ENCODE measurements around the gene LAMP1. TPM values are rescaled to one million over a fixed set of nuclear protein-coding genes. Genes with fewer than 3 reads are reported as not detected.

Gene LAMP1
- total and polyA plus RNA-seq, 2 of the 4 experiments (the other 2 are of a cell fraction), result 60.6 to 229 TPM

GRCh38 chr13:113304121-113304520 is 7.1 kb downstream of the LAMP1 start:
- H3K56ac ChIP-seq (ENCODE audit: extremely low read depth, insufficient read depth, low read length), result no peak overlapping the region
- H3K4me3 ChIP-seq (ENCODE audit: insufficient read depth, low read depth, low read length), result no peak overlapping the region
- no peaks in the 10 kb centered on the region for H3K9me3 ChIP-seq (ENCODE audit: control insufficient read depth, insufficient read depth, low read length)
- dilution Hi-C loops (cut with HindIII; ENCODE audit: low sequenced_read_pairs, unreplicated experiment), result no loop called here
- ChIA-PET POLR2A (ENCODE audit: unreplicated experiment) (no interaction called here), CTCF (no interaction called here)
- H3K27ac ChIP-seq (ENCODE audit: insufficient read depth, low read length), result no peak overlapping the region
- H2BK20ac ChIP-seq (ENCODE audit: low read depth, low read length), result no peak overlapping the region
- no peak overlapping the region for H4K91ac ChIP-seq (ENCODE audit: insufficient read depth, low read depth, low read length)
- H2AK9ac ChIP-seq (replicated peaks; ENCODE audit: low read depth, low read length, poor library complexity), result no peak overlapping the region
- no peak for TF ChIP-seq CHD1 (IDR thresholded peaks at IDR 0.05; ENCODE audit: low read depth, low read length)
- no peak for TF ChIP-seq BHLHE40 (IDR thresholded peaks at IDR 0.05; ENCODE audit: low read depth, low read length)
- TF ChIP-seq CTCF (conservative IDR thresholded peaks at IDR 0.05; ENCODE audit: low read depth, low read length), result no peak
- no peak for TF ChIP-seq RCOR1 (IDR thresholded peaks at IDR 0.05; ENCODE audit: insufficient replicate concordance, low read length)
- no peak for TF ChIP-seq MAZ (IDR thresholded peaks at IDR 0.05; ENCODE audit: borderline replicate concordance, low read depth, low read length)
- TF ChIP-seq CEBPB (IDR thresholded peaks at IDR 0.05; ENCODE audit: low read depth, low read length), result no peak
- no peak for TF ChIP-seq FOS (IDR thresholded peaks at IDR 0.05; ENCODE audit: low read depth, low read length)
- TF ChIP-seq RFX5 (IDR thresholded peaks at IDR 0.05; ENCODE audit: low read depth, low read length), result no peak
- no peak for TF ChIP-seq RAD21 (IDR thresholded peaks at IDR 0.05; ENCODE audit: low read length)
- H2BK5ac ChIP-seq (ENCODE audit: low read depth, low read length, poor library complexity, severe bottlenecking), result no peak overlapping the region
- intact Hi-C loops (cut with micrococcal nuclease), result no loop called here
- no peaks in the 10 kb centered on the region for H3K27me3 ChIP-seq (ENCODE audit: control insufficient read depth, insufficient read depth, low read length)
- no peak overlapping the region for H4K5ac ChIP-seq (ENCODE audit: low read depth, low read length)
- no peak overlapping the region for H4K8ac ChIP-seq (ENCODE audit: low read depth in 2 of 2, low read length in 2 of 2)
- H3K18ac ChIP-seq (ENCODE audit: low read depth, low read length), result no peak overlapping the region
- peaks cover 10% of the 10 kb centered on the region for H3K4me1 ChIP-seq (ENCODE audit: control insufficient read depth, insufficient read depth, low read length)
- no peak overlapping the region for H3K4ac ChIP-seq (ENCODE audit: low read depth, low read length)
- H3K9ac ChIP-seq (ENCODE audit: low read depth, low read length), result no peak overlapping the region
- H3K4me2 ChIP-seq (ENCODE audit: low read depth, low read length), result no peak overlapping the region
- no peak overlapping the region for H2BK15ac ChIP-seq (ENCODE audit: low read depth, low read length)
- no peak for ATAC-seq (ENCODE audit: low read depth)
- H4K20me1 ChIP-seq (ENCODE audit: insufficient read depth, low read length), result peaks cover 84% of the 10 kb centered on the region
- H2BK120ac ChIP-seq (ENCODE audit: low read depth, low read length), result no peak overlapping the region
- no peak overlapping the region for H2AK5ac ChIP-seq (ENCODE audit: low read depth, low read length)
- peaks cover 22 to 68% of the 10 kb centered on the region in 2 experiments for H3K79me1 ChIP-seq (ENCODE audit: low read depth in 1 of 2, low read length in 2 of 2)
- no peak overlapping the region for H2AFZ ChIP-seq (replicated peaks; ENCODE audit: low read length, poor library complexity)
- H3K14ac ChIP-seq (replicated peaks; ENCODE audit: low read depth, low read length), result no peak overlapping the region
- H3K9me1 ChIP-seq (ENCODE audit: insufficient read depth, low read length), result peaks cover 18% of the 10 kb centered on the region
- no CpG with 5 or more reads among the region's 7 CpGs for WGBS, 2 experiments (ENCODE audit: extremely low coverage in 2 of 2, insufficient read length in 1 of 2)
- in situ Hi-C loops (cut with MboI; ENCODE audit: low sequenced_read_pairs), result no loop called here
- H3K36me3 ChIP-seq (ENCODE audit: control insufficient read depth, insufficient read depth, low read length), result peaks cover 8% of the 10 kb centered on the region
- no peak for DNase-seq
- no TSS peak for BruUV-seq (replicated peaks)
- no peak overlapping the region for H3K23ac ChIP-seq (ENCODE audit: low read depth, low read length)
